Ascending aorta (tissue), 2 donors: Measurements from ENCODE around the gene R3HDM1. TPM values are rescaled to one million over a fixed set of nuclear protein-coding genes. Genes with fewer than 3 reads are reported as not detected.
"Not testable (repeated sequence)": the region's sequence is repeated elsewhere in the genome, so short reads cannot be mapped to it uniquely, and the experiment has no call there.

ENCODE experiments used
- DNase-seq, 2 donors: peaks; one replicate each; pipeline ENCODE4 v3.0.0-alpha.2; 2019; ENCODE audit warnings: low spot score in 2 of 2
- H3K27ac ChIP-seq, 2 donors: fragments of 200-600 bp; sonication (generic); one replicate each; pipeline ENCODE4 v1.5.1; 2016 to 2017; ENCODE audit warnings: mild to moderate bottlenecking in 1 of 2
- H3K27me3 ChIP-seq: fragments of 200-600 bp; sonication (generic); one replicate; pipeline ENCODE4 v1.5.1; 2017
- H3K36me3 ChIP-seq, 2 donors: fragments of 200-600 bp; sonication (generic); one replicate each; pipeline ENCODE4 v1.5.1; 2016
- H3K4me1 ChIP-seq, 2 donors: fragments of 200-600 bp; sonication (generic); one replicate each; pipeline ENCODE4 v1.5.1; 2016 to 2017; ENCODE audit warnings: mild to moderate bottlenecking in 1 of 2
- H3K4me3 ChIP-seq, 2 donors: fragments of 200-600 bp; sonication (generic); one replicate each; pipeline ENCODE4 v1.5.1; 2016 to 2017; ENCODE audit warnings: mild to moderate bottlenecking in 1 of 2
- H3K9me3 ChIP-seq, 2 donors: fragments of 200-600 bp; sonication (generic); one replicate each; pipeline ENCODE4 v1.5.1; 2016
- CTCF ChIP-seq, 3 experiments: fragments of 200-600 bp in 2 of 3; fragments of 450-650 bp in 1 of 3; sonication (generic) in 2 of 3; IDR thresholded peaks; one replicate each; pipeline ENCODE4 v1.5.1; 2016 to 2019; ENCODE audit warnings: antibody characterized with exemption in 3 of 3, mild to moderate bottlenecking in 1 of 3, moderate library complexity in 1 of 3
- intact Hi-C: fragments of 100-400 bp; cut with DNase I; formaldehyde crosslinking; loops from one replicate; pipeline ENCODE4 v1.15.1; 2023
- total RNA-seq: library from RNA; depleted of rRNA; stranded (reverse); fragments of >200 nt; gene quantifications from one replicate; pipeline ENCODE4 v1.1.0, GENCODE V29; 2016

The R3HDM1 gene
- total RNA-seq, result 5.0 TPM

DNA sequence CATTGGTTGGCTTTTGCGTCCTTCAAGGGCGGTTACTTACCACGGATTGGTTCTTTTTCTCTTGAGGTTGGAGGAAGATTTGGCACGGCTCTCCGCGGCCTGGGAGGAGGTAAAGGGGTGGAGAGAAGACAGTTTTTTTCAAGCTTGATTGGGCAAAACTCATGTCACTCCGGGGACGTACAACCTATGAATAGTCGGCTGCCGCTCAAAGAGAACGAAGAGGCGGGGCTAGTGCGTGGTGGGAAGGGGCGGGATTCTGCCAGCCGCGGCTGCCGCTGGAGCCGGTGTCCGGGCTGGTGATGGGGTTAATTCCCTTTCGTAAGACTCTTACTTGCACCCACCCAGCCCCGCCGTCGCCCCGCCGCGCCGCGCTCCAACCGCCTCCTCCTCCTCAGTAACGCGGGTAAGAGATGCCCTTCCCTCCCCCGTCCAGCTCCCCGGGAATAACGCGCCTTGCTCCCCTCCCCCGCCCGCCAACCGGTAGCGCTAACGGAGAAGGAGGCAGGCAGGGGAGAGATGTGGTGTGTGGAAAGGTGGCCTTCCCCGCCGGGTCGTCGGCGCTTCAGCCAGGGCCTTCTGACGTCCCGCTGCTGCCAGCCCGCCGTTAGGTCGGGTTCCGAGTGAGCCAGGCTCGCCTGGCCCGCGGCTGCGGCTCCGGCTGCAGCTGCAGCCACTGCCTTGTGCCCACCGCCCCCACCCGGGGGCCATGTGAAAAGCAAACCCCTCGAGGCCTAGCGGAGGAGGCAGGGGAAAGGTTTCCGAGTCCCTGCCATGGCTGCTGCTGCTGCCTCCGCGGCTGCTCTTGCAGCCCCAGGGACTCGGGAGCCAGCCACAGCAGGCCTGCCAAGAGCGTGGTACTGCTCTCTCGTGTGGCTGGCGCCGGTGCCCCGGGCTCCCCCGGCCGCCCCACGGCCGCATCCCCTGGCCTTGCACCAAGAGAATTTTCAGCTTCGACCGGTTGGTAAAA lies at the start of gene R3HDM1:
Gene R3HDM1, plus strand, starts transcription at position 254 of the 967 bp plus-strand sequence. CDS start 73,362 bp downstream, outside the sequence.
- peak within 1 kb of the TSS; percentile 86 to 95 for H3K27ac ChIP-seq
- no peaks in the 10 kb centered on the region for H3K9me3 ChIP-seq
- H3K4me1 ChIP-seq, result peaks cover 0 to 10% of the 10 kb centered on the region in 2 donors
- peak in 1 of 3 experiments; percentile 4 for TF ChIP-seq CTCF (IDR thresholded peaks at IDR 0.05)
- H3K4me3 ChIP-seq, result peak within 1 kb of the TSS; percentile 78 to 82
- no peaks in the 10 kb centered on the region for H3K36me3 ChIP-seq
- peak; percentile 97 to 100 for DNase-seq
- H3K27me3 ChIP-seq, result no peaks in the 10 kb centered on the region
- intact Hi-C loops, result loop anchor here (1.0 to 2.0 kb wide), 5 partner anchors 210 to 613 kb away; partner anchors contain the start of genes CCNT2, DARS1, MCM6 and RAB3GAP1

DNA sequence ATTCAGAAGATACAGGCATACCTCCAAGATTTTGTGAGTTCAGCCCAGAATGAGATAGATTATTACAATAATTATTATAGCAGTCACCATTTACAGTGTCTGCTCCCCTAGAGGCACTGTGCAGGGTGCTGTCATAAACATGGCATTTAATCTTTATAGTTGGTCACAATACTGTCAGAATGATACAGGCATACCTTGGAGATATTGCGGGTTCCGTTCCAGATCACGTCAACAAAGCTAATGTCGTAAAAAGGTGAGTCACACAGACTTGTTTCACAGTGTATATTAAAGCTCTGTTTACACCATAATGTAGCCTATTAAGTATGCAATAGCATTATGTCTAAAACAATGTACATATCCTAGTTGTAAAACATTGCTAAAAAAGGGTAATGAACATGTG lies 45.8 kb upstream of the R3HDM1 start:
- peaks cover 0 to 7% of the 10 kb centered on the region in 2 donors for H3K36me3 ChIP-seq
- no peak for DNase-seq
- peaks cover 0 to 9% of the 10 kb centered on the region in 2 donors for H3K9me3 ChIP-seq
- H3K4me1 ChIP-seq, result no peaks in the 10 kb centered on the region
- H3K27ac ChIP-seq, result no peak overlapping the region
- no peaks in the 10 kb centered on the region for H3K27me3 ChIP-seq
- no peak for TF ChIP-seq CTCF (IDR thresholded peaks at IDR 0.05)
- intact Hi-C loops, result no loop called here
- no peak overlapping the region for H3K4me3 ChIP-seq

DNA sequence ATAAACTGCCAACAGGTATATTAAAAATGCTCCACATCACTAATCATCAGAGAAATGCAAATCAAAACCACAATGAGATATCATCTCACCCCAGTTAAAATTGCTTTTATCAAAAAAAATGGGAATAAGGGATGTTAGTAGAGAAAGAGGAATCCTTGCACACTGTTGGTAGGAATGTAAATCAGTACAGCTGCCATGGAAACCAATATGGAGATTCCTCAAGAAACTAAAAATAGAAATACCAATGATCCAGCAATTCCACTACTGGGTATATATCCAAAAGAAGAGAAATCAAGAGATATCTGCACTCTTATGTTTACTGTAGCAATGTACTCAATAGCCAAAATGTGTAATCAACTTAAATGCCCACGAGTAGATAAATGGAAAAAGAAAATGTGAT lies 40.9 kb upstream of the R3HDM1 start:
- intact Hi-C loops, result no loop called here
- peaks cover 0 to 7% of the 10 kb centered on the region in 2 donors for H3K36me3 ChIP-seq
- no peak overlapping the region for H3K4me3 ChIP-seq

GRCh38 chr2:135494503-135494902 lies 36.8 kb upstream of the R3HDM1 start:
- no peaks in the 10 kb centered on the region for H3K4me1 ChIP-seq
- TF ChIP-seq CTCF (IDR thresholded peaks at IDR 0.05), result no peak

More for the DNA sequence above, 40.9 kb upstream of the R3HDM1 start:
- H3K4me1 ChIP-seq, result no peaks in the 10 kb centered on the region
- H3K27ac ChIP-seq, result no peak overlapping the region
- H3K27me3 ChIP-seq, result no peaks in the 10 kb centered on the region
- peaks cover 0 to 9% of the 10 kb centered on the region in 2 donors for H3K9me3 ChIP-seq
- no peak for DNase-seq
- TF ChIP-seq CTCF (IDR thresholded peaks at IDR 0.05), result no peak

DNA sequence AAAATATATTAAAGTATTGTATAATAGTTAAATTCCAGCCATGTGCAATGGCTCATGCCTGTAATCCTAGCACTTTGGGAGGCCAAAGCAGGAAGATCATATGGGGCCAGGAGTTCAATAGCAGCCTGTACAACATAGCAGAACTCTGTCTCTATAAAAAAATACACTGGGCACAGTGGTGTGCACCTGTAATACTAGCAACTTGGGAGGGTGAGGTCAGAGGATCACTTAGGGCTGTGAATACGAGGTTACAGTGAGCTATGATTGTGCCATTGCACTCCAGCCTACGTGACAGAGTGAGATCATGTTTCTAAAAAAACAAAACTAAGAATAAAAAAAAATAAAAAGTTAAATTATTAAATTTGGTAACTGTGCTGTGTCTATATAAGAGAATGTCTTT lies 36.4 kb upstream of the R3HDM1 start:
- intact Hi-C loops, result no loop called here
- Histone ChIP-seq H3K9me3 (peaks cover 0 to 22% of the 10 kb centered on the region in 2 donors), H3K27me3 (no peaks in the 10 kb centered on the region), H3K4me3 (no peak overlapping the region), H3K36me3 (peaks cover 0 to 4% of the 10 kb centered on the region in 2 donors), H3K4me1 (no peaks in the 10 kb centered on the region), H3K27ac (no peak overlapping the region)
- TF ChIP-seq CTCF (IDR thresholded peaks at IDR 0.05), result no peak
- no peak for DNase-seq

More at GRCh38 chr2:135494503-135494902, 36.8 kb upstream of the R3HDM1 start:
- Histone ChIP-seq H3K27ac (no peak overlapping the region), H3K27me3 (no peaks in the 10 kb centered on the region), H3K9me3 (peaks cover 0 to 18% of the 10 kb centered on the region in 2 donors), H3K36me3 (peaks cover 0 to 4% of the 10 kb centered on the region in 2 donors), H3K4me3 (no peak overlapping the region)
- no peak for DNase-seq
- intact Hi-C loops, result no loop called here

GRCh38 chr2:135498588-135498987 lies 32.7 kb upstream of the R3HDM1 start:
- DNase-seq, H3K4me3 ChIP-seq, H3K27ac ChIP-seq, intact Hi-C loops, H3K4me1 ChIP-seq, H3K36me3 ChIP-seq, H3K27me3 ChIP-seq: not testable (repeated sequence)
- peaks cover 0 to 26% of the 10 kb centered on the region in 2 donors for H3K9me3 ChIP-seq
